OCI-LY7 (cell line): ENCODE results near the gene JAZF1. TPM values are rescaled to one million over a fixed set of nuclear protein-coding genes. Genes with fewer than 3 reads are reported as not detected.

Experiments
- BruUV-seq: library from RNA; stranded (reverse); fragments of 400-500 nt; replicated peaks from 2 replicates; lab custom pipeline; 2021; lab: Mats Ljungman, UMichigan
- CTCF ChIA-PET: fragments of 300-600 bp; sonication (Branson Sonifier 250); formaldehyde crosslinking; loops from one replicate; lab custom pipeline; 2022; ENCODE audit warnings: antibody characterized with exemption; ENCODE audit not compliant: unreplicated experiment; lab: Charles Lee
- POLR2A ChIA-PET: fragments of 300-600 bp; sonication (Branson Sonifier 250); formaldehyde crosslinking; loops from one replicate; lab custom pipeline; 2022; ENCODE audit warnings: antibody characterized with exemption; lab: Charles Lee
- DNase-seq: peaks from one replicate; pipeline ENCODE4 v3.0.0-alpha.2; 2015; ENCODE audit warnings: low spot score
- H2AFZ ChIP-seq: fragments of 200-600 bp; sonication (generic), shearing (Covaris generic); 2 replicates; pipeline ENCODE4 v1.6.1; 2014; ENCODE audit warnings: mild to moderate bottlenecking, antibody characterized with exemption, low read length, moderate library complexity
- H3K27ac ChIP-seq: fragments of 200-600 bp; sonication (generic); 2 replicates; pipeline ENCODE4 v1.5.1; 2014; ENCODE audit warnings: mixed run types, low read depth, mild to moderate bottlenecking, moderate library complexity, low read length, inconsistent platforms; ENCODE audit not compliant: poor library complexity, severe bottlenecking
- H3K36me3 ChIP-seq: fragments of 200-600 bp; sonication (generic); 2 replicates; pipeline ENCODE4 v1.6.1; 2014; ENCODE audit warnings: mild to moderate bottlenecking, antibody characterized with exemption, low read length, moderate library complexity, mixed read lengths; ENCODE audit not compliant: insufficient read depth
- H3K4me1 ChIP-seq: fragments of 200-600 bp; sonication (generic); 2 replicates; pipeline ENCODE4 v1.5.1; 2014; ENCODE audit warnings: mild to moderate bottlenecking, low read length; ENCODE audit not compliant: insufficient read depth, poor library complexity, severe bottlenecking
- H3K4me2 ChIP-seq: fragments of 200-600 bp; sonication (generic); 2 replicates; pipeline ENCODE4 v1.6.1; 2014; ENCODE audit warnings: mild to moderate bottlenecking, low read length
- H3K4me3 ChIP-seq: fragments of 200-600 bp; sonication (generic); 2 replicates; pipeline ENCODE4 v1.5.1; 2014; ENCODE audit warnings: mild to moderate bottlenecking, low read depth, low read length; ENCODE audit not compliant: poor library complexity, severe bottlenecking
- H3K79me2 ChIP-seq: fragments of 200-600 bp; sonication (generic); 2 replicates; pipeline ENCODE4 v1.6.1; 2016; ENCODE audit warnings: low read depth, mild to moderate bottlenecking, low read length, moderate library complexity, mixed read lengths; ENCODE audit not compliant: insufficient read depth
- H3K9me2 ChIP-seq: fragments of 200-600 bp; sonication (generic); 2 replicates; pipeline ENCODE4 v1.6.1; 2016; ENCODE audit warnings: mild to moderate bottlenecking, low read length, mixed read lengths; ENCODE audit not compliant: insufficient read depth
- H3K9me3 ChIP-seq: fragments of 200-600 bp; sonication (generic); 2 replicates; pipeline ENCODE4 v1.6.1; 2014; ENCODE audit warnings: mild to moderate bottlenecking, mixed run types, low read length, mixed read lengths
- H4K20me1 ChIP-seq: fragments of 200-600 bp; sonication (generic); 2 replicates; pipeline ENCODE4 v1.6.1; 2014; ENCODE audit warnings: mild to moderate bottlenecking, antibody characterized with exemption, low read length, moderate library complexity, mixed read lengths; ENCODE audit not compliant: insufficient read depth
- EZH2phosphoT487 ChIP-seq: fragments of 200-600 bp; sonication (generic); IDR thresholded peaks from 2 replicates; pipeline ENCODE4 v1.6.1; 2018; ENCODE audit warnings: low read depth, borderline replicate concordance, mild to moderate bottlenecking, mixed run types, antibody characterized with exemption, low read length, moderate library complexity, mixed read lengths
- intact Hi-C: fragments of 100-400 bp; cut with micrococcal nuclease; formaldehyde crosslinking; loops from one replicate; pipeline ENCODE4 v1.10.0; 2022; ENCODE audit not compliant: unreplicated experiment
- total RNA-seq, 2 experiments: library from RNA; depleted of rRNA in 1 of 2; stranded (reverse); fragments of >200 nt in 1 of 2; shearing (Covaris generic) in 1 of 2; gene quantifications; 2 replicates each; pipeline ENCODE4 v1.2.3, GENCODE V29; 2014 to 2022
- TF ChIP-seq, protein P1 (sequence below): fragments of 200-600 bp; sonication (generic); conservative IDR thresholded peaks from 2 replicates; pipeline ENCODE4 v1.5.1; 2014; ENCODE audit warnings: mild to moderate bottlenecking, antibody characterized with exemption, low read length, moderate library complexity, mixed read lengths

JAZF1 gene
- total RNA-seq, 2 experiments from 2014 or later = 6.3 to 25.0 TPM

DNA sequence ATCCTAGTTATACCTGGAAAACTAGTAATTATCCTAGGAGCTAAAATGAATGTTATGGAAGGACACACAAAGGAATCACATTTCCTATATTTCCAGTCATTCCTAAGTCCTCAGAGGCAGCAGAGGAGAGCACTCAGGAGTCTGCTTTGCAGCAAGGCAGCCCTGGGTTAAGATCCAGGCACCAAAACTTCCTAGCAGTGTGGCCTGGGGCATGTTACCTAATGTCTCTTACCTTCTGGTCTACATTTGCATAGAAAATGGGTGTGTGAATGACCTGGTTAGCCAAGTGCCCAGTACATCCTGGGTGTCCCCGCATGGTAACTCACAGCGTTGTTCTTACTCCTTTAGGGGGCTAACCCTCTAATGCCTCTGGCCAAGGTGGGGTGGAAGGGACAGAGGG lies 304.8 kb downstream of the JAZF1 start:
- intact Hi-C loops = no loop called here
- Histone ChIP-seq H3K79me2 (no peaks in the 10 kb centered on the region), H2AFZ (no peak overlapping the region), H3K9me2 (no peaks in the 10 kb centered on the region), H3K36me3 (no peaks in the 10 kb centered on the region), H3K4me1 (no peaks in the 10 kb centered on the region), H4K20me1 (no peaks in the 10 kb centered on the region), H3K4me3 (no peak overlapping the region), H3K4me2 (no peak overlapping the region), H3K27ac (no peak overlapping the region), H3K9me3 (no peaks in the 10 kb centered on the region)
- BruUV-seq = no TSS peak
- DNase-seq = no peak
- no peak for TF ChIP-seq EZH2phosphoT487
- TF ChIP-seq, protein P1, sequence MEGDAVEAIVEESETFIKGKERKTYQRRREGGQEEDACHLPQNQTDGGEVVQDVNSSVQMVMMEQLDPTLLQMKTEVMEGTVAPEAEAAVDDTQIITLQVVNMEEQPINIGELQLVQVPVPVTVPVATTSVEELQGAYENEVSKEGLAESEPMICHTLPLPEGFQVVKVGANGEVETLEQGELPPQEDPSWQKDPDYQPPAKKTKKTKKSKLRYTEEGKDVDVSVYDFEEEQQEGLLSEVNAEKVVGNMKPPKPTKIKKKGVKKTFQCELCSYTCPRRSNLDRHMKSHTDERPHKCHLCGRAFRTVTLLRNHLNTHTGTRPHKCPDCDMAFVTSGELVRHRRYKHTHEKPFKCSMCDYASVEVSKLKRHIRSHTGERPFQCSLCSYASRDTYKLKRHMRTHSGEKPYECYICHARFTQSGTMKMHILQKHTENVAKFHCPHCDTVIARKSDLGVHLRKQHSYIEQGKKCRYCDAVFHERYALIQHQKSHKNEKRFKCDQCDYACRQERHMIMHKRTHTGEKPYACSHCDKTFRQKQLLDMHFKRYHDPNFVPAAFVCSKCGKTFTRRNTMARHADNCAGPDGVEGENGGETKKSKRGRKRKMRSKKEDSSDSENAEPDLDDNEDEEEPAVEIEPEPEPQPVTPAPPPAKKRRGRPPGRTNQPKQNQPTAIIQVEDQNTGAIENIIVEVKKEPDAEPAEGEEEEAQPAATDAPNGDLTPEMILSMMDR = no peak
- ChIA-PET CTCF (no interaction called here), POLR2A (no interaction called here)

DNA sequence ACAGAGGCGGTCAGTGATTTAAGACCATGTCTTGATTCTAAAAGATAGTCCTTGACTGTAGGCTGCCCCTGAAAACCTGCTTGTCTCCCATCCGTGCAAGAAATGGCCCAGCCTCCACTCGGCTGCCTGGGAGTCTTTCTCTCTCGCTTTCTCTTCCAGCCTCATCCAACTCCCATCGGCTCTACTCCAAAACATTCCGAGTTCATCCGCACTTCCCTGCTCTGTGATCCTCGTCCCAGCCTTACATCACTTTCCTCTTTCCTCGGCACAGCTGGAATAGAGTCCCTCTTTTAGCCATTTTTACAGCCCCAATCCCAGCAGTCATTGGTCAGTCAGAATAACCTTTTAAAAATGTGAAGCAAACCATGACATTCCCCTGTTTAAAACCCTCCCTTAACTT lies 305.5 kb downstream of the JAZF1 start:
- Histone ChIP-seq H3K4me2 (no peak overlapping the region), H4K20me1 (no peaks in the 10 kb centered on the region), H3K4me1 (no peaks in the 10 kb centered on the region), H2AFZ (no peak overlapping the region), H3K9me3 (no peaks in the 10 kb centered on the region), H3K4me3 (no peak overlapping the region), H3K36me3 (no peaks in the 10 kb centered on the region), H3K79me2 (no peaks in the 10 kb centered on the region), H3K9me2 (no peaks in the 10 kb centered on the region), H3K27ac (no peak overlapping the region)
- DNase-seq = no peak
- no TSS peak for BruUV-seq
- intact Hi-C loops = no loop called here
- ChIA-PET CTCF (no interaction called here), POLR2A (no interaction called here)
- TF ChIP-seq, protein P1 = no peak
- TF ChIP-seq EZH2phosphoT487 = no peak

DNA sequence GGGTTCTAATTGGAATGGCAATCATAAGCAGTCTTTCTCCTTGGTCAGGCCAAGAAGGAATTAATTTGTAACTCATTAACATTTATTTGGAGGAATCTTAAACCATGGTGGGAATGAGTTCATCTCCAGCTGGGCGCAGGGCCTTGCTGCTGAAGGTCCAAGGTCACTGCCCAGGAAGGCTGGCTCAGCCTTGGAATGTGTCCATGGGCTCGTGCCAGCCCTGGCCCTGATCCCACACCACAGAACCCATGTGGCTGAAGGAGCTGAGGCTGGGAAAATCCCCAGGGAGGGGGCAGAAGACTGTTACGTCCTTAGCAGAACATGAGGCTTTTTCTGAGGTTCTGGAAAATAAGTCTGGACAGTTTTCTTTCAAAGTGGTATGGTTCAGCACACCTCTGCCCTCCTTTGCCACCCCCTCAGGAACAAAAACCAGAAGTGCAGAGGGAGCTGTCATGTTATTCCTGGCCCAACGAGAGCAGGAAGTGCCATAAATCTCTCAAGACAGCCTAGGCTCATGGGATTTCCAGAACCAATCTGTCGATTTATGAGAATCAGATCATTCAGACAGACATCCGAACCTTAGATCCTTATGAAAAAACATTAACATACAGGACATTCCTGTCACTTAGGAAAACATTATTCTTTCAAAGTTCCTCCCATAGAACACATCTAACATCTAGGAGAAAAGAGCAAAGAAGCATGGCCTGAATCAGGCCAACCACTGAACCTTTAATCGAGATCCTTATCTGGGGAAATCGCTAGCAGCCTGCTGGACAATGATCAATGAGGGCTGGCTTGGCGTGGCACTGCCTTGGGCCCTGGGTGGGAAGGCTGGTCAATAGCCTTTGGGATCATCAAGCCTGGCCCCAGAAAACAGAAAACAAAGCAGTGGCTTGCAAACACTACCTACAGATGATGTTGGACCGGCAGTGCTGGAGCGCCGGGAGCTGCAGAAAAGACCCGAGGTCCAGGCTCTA lies 306.3 kb downstream of the JAZF1 start:
- Histone ChIP-seq H3K27ac (no peak overlapping the region), H3K4me3 (no peak overlapping the region), H3K36me3 (no peaks in the 10 kb centered on the region), H4K20me1 (no peaks in the 10 kb centered on the region), H3K4me1 (no peaks in the 10 kb centered on the region), H3K9me2 (no peaks in the 10 kb centered on the region), H3K4me2 (no peak overlapping the region), H3K79me2 (no peaks in the 10 kb centered on the region), H3K9me3 (no peaks in the 10 kb centered on the region), H2AFZ (no peak overlapping the region)
- POLR2A ChIA-PET = no interaction called here
- CTCF ChIA-PET = no interaction called here
- TF ChIP-seq, protein P1 = no peak
- no peak for TF ChIP-seq EZH2phosphoT487
- no TSS peak for BruUV-seq
- no peak for DNase-seq
- intact Hi-C loops = no loop called here
